ENCODE results near the gene MAP3K1.

The MAP3K1 gene

GRCh38 chr5:56849671-56850070, 34.3 kb downstream of the MAP3K1 start:
- no peak for DNase-seq

- no peak for DNase-seq
Observed at GRCh38 chr5:56850423-56850822, 35.1 kb downstream of the MAP3K1 start.

GRCh38 chr5:56851258-56851941, 36.1 kb downstream of the MAP3K1 start:
- DNase-seq, result no peak

- DNase-seq, result no peak
Observed at GRCh38 chr5:56852228-56853000, 37.1 kb downstream of the MAP3K1 start.

GRCh38 chr5:56853698-56854097, 38.3 kb downstream of the MAP3K1 start:
- DNase-seq, result no peak

- no peak for DNase-seq
Observed at GRCh38 chr5:56854920-56855319, 39.6 kb downstream of the MAP3K1 start.

GRCh38 chr5:56856541-56857178, 41.3 kb downstream of the MAP3K1 start:
- no peak for DNase-seq

GRCh38 chr5:56858777-56859442, 43.6 kb downstream of the MAP3K1 start:
- no peak for DNase-seq

- no peak for DNase-seq
Observed at GRCh38 chr5:56861893-56862485, 46.6 kb downstream of the MAP3K1 start.

GRCh38 chr5:56862909-56863308, 47.6 kb downstream of the MAP3K1 start:
- DNase-seq, result no peak

- DNase-seq, result no peak
Observed at GRCh38 chr5:56871777-56872176, 56.4 kb downstream of the MAP3K1 start.

GRCh38 chr5:56873056-56873455, 57.7 kb downstream of the MAP3K1 start:
- DNase-seq, result no peak

- no peak for DNase-seq
Observed at GRCh38 chr5:56876327-56876726, 61.0 kb downstream of the MAP3K1 start.

GRCh38 chr5:56881571-56881970, 66.2 kb downstream of the MAP3K1 start:
- DNase-seq, result no peak

GRCh38 chr5:56893251-56893951, 78.1 kb downstream of the MAP3K1 start:
- DNase-seq, result no peak

GRCh38 chr5:56896763-56897162, 81.4 kb downstream of the MAP3K1 start:
- DNase-seq, result no peak

GRCh38 chr5:56898213-56898612, 82.9 kb downstream of the MAP3K1 start:
- DNase-seq, result no peak

GRCh38 chr5:56900395-56900794, 85.0 kb downstream of the MAP3K1 start:
- no peak for DNase-seq

- no peak for DNase-seq
Observed at GRCh38 chr5:56900858-56901578, 85.7 kb downstream of the MAP3K1 start.

GRCh38 chr5:56908942-56909293, 93.6 kb downstream of the MAP3K1 start:
- peak; percentile 56 for DNase-seq

- DNase-seq, result peak; percentile 76
Observed at GRCh38 chr5:56909294-56910209, 94.2 kb downstream of the MAP3K1 start, which contains the start of gene SETD9. Gene SETD9 (plus strand): TSS chr5:56909596. CDS start chr5:56909646, 50 bp downstream.

All from NCI-H510A (cell line).